Epithelial cell of proximal tubule (primary cell): ENCODE results near the gene ITSN1. TPM values are rescaled to one million over a fixed set of nuclear protein-coding genes. Genes with fewer than 3 reads are reported as not detected.
"Not testable (repeated sequence)": the region's sequence is repeated elsewhere in the genome, so short reads cannot be mapped to it uniquely, and the experiment has no call there.

Source experiments
- DNase-seq: peaks from one replicate; pipeline ENCODE4 v3.0.0-alpha.2; 2011; ENCODE audit warnings: low read depth
- H3K4me3 ChIP-seq: 2 replicates; pipeline ENCODE4 v1.5.1; 2011; ENCODE audit warnings: low read depth, mild to moderate bottlenecking, low read length
- total RNA-seq: library from RNA; depleted of rRNA; stranded (reverse); fragments of >200 nt; gene quantifications from 2 replicates; pipeline ENCODE4 v1.2.3, GENCODE V29; 2015
- TF ChIP-seq, protein P1 (sequence below): conservative IDR thresholded peaks from 2 replicates; pipeline ENCODE4 v1.5.1; 2012; ENCODE audit warnings: low read depth, mild to moderate bottlenecking, low read length

The ITSN1 gene
- total RNA-seq, 1 donor from 2014 or later, result 24.5 TPM

DNA sequence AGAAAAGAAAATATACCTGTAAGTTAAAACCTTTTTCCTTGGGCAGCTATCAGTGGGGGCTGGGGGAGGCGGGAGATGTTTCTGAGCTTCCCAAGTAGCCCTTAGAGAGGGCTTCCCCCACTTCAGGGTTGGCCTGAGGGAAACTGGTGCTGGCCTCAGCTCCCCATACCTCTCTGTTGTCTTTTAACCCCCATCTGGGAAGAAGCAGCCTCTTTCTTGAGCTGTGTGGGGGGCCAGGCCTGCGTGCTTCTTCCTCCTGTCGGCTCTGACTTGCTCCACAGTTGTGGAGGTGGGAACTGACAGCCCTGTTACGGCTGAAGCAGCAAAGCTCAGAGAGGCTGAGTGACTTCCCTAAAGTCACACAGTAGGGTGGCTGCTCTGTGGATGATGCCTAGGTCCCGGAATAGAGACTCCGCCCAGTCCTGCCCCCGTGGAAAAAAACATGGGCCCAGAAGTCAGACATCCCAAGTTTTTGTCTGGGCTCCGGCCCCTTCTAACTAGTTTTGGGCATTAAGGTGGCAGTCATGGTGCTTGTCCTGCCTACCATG lies 218.1 kb downstream of the ITSN1 start:
- H3K4me3 ChIP-seq, result no peak overlapping the region
- TF ChIP-seq, protein P1, sequence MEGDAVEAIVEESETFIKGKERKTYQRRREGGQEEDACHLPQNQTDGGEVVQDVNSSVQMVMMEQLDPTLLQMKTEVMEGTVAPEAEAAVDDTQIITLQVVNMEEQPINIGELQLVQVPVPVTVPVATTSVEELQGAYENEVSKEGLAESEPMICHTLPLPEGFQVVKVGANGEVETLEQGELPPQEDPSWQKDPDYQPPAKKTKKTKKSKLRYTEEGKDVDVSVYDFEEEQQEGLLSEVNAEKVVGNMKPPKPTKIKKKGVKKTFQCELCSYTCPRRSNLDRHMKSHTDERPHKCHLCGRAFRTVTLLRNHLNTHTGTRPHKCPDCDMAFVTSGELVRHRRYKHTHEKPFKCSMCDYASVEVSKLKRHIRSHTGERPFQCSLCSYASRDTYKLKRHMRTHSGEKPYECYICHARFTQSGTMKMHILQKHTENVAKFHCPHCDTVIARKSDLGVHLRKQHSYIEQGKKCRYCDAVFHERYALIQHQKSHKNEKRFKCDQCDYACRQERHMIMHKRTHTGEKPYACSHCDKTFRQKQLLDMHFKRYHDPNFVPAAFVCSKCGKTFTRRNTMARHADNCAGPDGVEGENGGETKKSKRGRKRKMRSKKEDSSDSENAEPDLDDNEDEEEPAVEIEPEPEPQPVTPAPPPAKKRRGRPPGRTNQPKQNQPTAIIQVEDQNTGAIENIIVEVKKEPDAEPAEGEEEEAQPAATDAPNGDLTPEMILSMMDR, result no peak
- DNase-seq, result no peak

DNA sequence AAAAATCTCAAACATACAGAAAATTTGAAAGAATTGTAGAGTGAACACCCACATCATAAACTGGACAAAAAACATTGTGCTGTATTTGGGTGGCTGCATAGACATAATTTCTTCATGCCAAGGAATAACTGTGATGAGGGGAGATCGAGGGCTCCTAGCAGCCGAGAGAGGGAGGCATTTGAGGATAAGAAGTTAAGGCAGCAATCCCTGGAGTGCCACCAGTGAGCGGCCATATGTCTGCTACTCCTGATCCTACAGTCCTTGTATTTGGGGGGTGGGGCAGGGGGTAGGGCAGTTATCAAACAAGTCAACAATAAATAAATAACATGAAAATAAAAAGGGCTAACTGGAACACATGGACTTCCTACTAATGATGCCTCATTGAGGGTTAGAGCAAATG lies 218.8 kb downstream of the ITSN1 start:
- H3K4me3 ChIP-seq, result no peak overlapping the region
- no peak for DNase-seq
- TF ChIP-seq, protein P1, result no peak

DNA sequence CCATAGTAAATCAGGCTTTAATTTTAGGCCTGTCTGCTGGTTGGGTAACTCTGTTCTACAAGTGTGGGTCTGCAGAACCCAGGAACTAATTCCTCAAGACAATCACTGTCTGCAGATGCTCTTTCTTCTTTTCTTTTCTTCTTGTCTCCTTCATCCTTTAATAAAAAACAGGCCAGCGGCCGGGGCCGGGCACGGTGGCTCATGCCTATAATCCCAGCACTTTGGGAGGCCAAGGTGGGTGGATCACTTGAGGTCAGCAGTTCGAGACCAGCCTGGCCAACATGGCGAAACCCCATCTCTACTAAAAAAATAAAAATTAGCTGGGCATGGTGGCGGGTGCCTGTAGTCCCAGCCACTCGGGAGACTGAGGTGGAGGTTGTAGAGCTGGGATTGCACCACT lies 220.9 kb downstream of the ITSN1 start:
- DNase-seq, H3K4me3 ChIP-seq: not testable (repeated sequence)

DNA sequence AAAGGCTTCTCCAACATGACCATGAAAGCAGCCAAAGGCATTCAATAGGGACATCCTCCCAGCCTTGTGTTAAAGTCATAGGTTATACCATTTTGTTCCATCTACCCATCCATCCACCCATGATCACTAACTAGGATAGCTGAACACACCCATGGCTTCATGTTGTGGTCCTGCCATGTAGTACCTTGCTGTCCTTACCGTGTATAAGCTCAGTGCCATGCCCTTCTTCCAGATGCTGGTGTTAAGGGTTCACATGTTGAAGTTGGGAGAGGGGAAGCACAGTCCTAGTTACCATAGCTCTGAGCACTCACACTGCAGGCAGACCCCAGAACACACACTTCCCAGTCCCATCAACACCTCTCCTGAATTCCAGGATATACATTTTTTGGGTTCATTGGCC lies 221.8 kb downstream of the ITSN1 start:
- DNase-seq, result no peak
- no peak overlapping the region for H3K4me3 ChIP-seq
- TF ChIP-seq, protein P1, result no peak

DNA sequence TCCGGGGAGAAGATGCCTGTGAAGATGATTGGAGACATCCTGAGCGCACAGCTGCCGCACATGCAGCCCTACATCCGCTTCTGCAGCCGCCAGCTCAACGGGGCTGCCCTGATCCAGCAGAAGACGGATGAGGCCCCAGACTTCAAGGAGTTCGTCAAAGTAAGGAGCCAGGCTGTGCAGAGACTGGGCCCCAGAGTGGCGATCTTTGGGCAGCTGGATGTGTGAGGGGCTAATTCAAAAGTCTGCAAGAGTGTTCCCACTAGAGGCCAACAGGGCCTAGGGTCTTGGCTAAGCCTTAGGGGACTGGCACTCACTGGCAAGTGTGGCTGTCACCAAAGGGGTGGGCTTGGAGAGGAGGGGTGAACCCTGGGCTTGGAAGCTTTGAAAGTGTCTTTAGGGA lies 222.9 kb downstream of the ITSN1 start:
- TF ChIP-seq, protein P1, result no peak
- DNase-seq, result no peak

DNA sequence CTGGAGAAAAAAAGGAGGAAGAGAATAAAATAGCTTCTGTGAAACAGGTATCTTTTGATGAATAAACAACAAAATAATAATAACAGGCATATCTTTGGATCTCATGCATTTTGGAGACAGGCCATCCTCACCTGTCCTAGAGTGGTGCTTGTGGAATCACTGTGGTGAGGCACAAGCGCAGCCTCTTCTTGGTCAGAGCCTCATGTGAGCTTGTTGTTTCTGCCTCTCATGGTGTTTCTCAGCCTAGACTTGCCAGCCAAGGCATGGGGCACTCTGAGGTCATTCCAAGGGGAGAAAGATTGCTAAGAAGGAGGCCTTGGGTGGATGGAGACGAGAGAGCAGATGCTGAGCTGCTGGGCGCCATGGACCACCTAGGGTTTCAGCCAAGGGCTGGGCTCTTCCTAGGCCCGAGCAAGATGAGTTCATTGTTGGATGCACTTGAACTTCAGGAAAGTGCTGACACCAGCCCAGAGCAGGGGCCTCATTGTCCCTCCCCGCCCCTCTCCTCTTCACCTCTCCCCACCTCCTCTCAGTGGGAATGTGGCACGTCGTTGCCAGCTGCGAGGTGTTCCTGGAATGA lies 223.8 kb downstream of the ITSN1 start:
- no peak for DNase-seq
- TF ChIP-seq, protein P1, result no peak

More for the DNA sequence above, 222.9 kb downstream of the ITSN1 start:
- no peak overlapping the region for H3K4me3 ChIP-seq

DNA sequence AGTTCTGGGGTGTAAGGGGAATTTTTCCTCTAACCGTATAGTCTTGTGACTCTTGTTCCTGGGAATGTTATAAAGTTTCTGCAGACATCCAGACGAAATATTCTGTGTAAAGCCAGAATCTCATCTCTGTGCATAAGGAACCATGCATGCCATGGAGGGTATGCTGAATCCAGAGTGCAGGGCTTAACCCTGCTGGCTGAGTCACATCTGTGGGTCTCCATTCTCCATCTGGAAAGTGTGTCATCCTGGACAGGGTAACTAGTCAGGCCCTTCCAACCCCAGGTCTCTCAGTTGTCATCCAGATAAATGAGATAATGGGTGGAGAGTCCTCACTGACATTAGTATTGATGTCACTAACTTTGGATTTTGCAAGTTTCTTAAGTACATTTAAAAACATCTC lies 224.5 kb downstream of the ITSN1 start:
- H3K4me3 ChIP-seq, result no peak overlapping the region
- TF ChIP-seq, protein P1, result no peak
- DNase-seq, result no peak

More for the DNA sequence above, 223.8 kb downstream of the ITSN1 start:
- no peak overlapping the region for H3K4me3 ChIP-seq

DNA sequence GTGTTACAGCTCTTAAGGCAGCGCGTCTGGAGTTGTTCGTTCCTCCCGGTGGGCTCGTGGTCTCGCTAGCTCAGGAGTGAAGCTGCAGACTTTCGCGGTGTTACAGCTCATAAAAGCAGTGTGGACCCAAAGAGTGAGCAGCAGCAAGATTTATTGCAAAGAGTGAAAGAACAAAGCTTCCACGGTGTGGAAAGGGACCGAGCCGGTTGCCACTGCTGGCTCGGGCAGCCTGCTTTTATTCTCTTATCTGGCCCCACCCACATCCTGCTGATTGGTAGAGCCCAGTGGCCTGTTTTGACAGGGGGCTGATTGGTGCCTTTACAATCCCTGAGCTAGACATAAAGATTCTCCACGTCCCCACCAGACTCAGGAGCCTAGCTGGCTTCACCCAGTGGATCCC lies 225.6 kb downstream of the ITSN1 start:
- DNase-seq, H3K4me3 ChIP-seq: not testable (repeated sequence)
